ENCODE results near the gene TCTN3. TPM values are rescaled to one million over a fixed set of nuclear protein-coding genes. Genes with fewer than 3 reads are reported as not detected.

Gene TCTN3
- total and polyA plus RNA-seq, 4 donors: 15.1 to 18.3 (median 17.3) TPM

DNA sequence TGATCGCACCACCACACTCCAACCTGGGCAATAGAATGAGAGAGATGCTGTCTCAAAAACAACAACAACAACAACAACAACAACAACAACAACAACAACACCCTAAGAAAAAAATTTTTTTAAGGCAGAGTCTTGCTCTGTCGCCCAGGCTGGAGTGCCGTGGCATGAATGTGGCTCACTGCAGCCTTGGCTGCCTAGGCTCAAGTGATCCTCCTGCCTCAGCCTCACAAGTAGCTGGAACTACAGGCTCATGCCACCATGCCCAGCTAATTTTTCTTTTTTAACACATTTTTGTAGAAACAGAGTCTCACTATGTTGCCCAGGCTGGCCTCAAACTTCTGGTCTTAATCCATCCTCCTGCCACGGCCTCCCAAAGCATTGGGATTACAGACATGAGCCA lies 55.8 kb downstream of the TCTN3 start:
- H3K27ac ChIP-seq (ENCODE audit: low read depth in 1 of 2, low read length in 2 of 2): no peak overlapping the region
- peaks cover 0 to 3% (median 0%) of the 10 kb centered on the region in 4 donors for H3K4me1 ChIP-seq (ENCODE audit: control insufficient read depth in 4 of 4, insufficient read depth in 4 of 4, low read length in 3 of 4)
- TF ChIP-seq GABPA (IDR thresholded peaks at IDR 0.05 in 1 of 2, conservative IDR thresholded peaks at IDR 0.05 in 1 of 2) (no peak), FOXA2 (IDR thresholded peaks at IDR 0.05) (no peak), HNF4A (conservative IDR thresholded peaks at IDR 0.05) (no peak), EGR1 (IDR thresholded peaks at IDR 0.05; ENCODE audit: low read depth in 2 of 2) (no peak)
- TF ChIP-seq, protein P1, sequence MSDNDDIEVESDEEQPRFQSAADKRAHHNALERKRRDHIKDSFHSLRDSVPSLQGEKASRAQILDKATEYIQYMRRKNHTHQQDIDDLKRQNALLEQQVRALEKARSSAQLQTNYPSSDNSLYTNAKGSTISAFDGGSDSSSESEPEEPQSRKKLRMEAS (IDR thresholded peaks at IDR 0.05): no peak
- TF ChIP-seq, protein P2, sequence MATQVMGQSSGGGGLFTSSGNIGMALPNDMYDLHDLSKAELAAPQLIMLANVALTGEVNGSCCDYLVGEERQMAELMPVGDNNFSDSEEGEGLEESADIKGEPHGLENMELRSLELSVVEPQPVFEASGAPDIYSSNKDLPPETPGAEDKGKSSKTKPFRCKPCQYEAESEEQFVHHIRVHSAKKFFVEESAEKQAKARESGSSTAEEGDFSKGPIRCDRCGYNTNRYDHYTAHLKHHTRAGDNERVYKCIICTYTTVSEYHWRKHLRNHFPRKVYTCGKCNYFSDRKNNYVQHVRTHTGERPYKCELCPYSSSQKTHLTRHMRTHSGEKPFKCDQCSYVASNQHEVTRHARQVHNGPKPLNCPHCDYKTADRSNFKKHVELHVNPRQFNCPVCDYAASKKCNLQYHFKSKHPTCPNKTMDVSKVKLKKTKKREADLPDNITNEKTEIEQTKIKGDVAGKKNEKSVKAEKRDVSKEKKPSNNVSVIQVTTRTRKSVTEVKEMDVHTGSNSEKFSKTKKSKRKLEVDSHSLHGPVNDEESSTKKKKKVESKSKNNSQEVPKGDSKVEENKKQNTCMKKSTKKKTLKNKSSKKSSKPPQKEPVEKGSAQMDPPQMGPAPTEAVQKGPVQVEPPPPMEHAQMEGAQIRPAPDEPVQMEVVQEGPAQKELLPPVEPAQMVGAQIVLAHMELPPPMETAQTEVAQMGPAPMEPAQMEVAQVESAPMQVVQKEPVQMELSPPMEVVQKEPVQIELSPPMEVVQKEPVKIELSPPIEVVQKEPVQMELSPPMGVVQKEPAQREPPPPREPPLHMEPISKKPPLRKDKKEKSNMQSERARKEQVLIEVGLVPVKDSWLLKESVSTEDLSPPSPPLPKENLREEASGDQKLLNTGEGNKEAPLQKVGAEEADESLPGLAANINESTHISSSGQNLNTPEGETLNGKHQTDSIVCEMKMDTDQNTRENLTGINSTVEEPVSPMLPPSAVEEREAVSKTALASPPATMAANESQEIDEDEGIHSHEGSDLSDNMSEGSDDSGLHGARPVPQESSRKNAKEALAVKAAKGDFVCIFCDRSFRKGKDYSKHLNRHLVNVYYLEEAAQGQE (IDR thresholded peaks at IDR 0.05): no peak
- no peak overlapping the region for H3K9ac ChIP-seq (ENCODE audit: low read depth in 1 of 2, low read length in 2 of 2)
- no peak for DNase-seq (ENCODE audit: low spot score)
- H3K4me3 ChIP-seq (ENCODE audit: low read depth in 1 of 3, low read length in 3 of 3): no peak overlapping the region
- over 99% methylated on average over 4 of the region's 4 CpGs for WGBS
- no peaks in the 10 kb centered on the region for H3K9me3 ChIP-seq (ENCODE audit: control insufficient read depth in 4 of 4, low read length in 3 of 4)
- H3K27me3 ChIP-seq (ENCODE audit: control insufficient read depth in 4 of 4, insufficient read depth in 4 of 4, low read length in 3 of 4): no peaks in the 10 kb centered on the region
- peaks cover 3 to 45% (median 30%) of the 10 kb centered on the region in 4 donors for H3K36me3 ChIP-seq (ENCODE audit: control insufficient read depth in 4 of 4, insufficient read depth in 3 of 4, low read depth in 1 of 4, low read length in 3 of 4)

DNA sequence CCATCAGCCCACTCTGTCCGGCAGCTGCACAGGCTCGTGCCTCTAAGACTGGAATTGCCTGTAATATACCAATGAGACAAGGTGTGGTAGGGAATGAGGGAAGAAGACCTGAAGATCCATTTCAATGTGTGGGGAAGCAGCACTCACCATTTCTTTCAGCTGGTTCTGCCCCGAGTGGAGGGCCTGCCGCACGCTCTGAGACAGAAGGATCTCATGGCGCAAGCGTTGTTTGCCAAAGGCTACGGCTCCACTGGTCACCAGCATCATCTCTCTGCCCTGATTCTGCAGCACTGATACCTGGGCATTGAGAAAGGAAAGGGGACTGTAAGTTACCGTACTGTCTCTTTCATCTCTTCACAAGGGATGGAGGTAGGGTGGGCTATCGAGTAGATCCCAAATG lies 56.6 kb downstream of the TCTN3 start:
- H3K27ac ChIP-seq (ENCODE audit: low read depth in 1 of 2, low read length in 2 of 2): no peak overlapping the region
- DNase-seq (ENCODE audit: low spot score): no peak
- peaks cover 0 to 3% (median 0%) of the 10 kb centered on the region in 4 donors for H3K4me1 ChIP-seq (ENCODE audit: control insufficient read depth in 4 of 4, insufficient read depth in 4 of 4, low read length in 3 of 4)
- peaks cover 3 to 46% (median 31%) of the 10 kb centered on the region in 4 donors for H3K36me3 ChIP-seq (ENCODE audit: control insufficient read depth in 4 of 4, insufficient read depth in 3 of 4, low read depth in 1 of 4, low read length in 3 of 4)
- no peak overlapping the region for H3K4me3 ChIP-seq (ENCODE audit: low read depth in 1 of 3, low read length in 3 of 3)
- no peak overlapping the region for H3K9ac ChIP-seq (ENCODE audit: low read depth in 1 of 2, low read length in 2 of 2)
- TF ChIP-seq FOXA2 (IDR thresholded peaks at IDR 0.05): no peak
- TF ChIP-seq, protein P3, sequence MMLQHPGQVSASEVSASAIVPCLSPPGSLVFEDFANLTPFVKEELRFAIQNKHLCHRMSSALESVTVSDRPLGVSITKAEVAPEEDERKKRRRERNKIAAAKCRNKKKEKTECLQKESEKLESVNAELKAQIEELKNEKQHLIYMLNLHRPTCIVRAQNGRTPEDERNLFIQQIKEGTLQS (IDR thresholded peaks at IDR 0.05): no peak
- no peak for TF ChIP-seq NR2F2 (IDR thresholded peaks at IDR 0.05)
- TF ChIP-seq FOXA1 (IDR thresholded peaks at IDR 0.05): no peak
- TF ChIP-seq, protein P2 (IDR thresholded peaks at IDR 0.05): no peak
- no peak for TF ChIP-seq EGR1 (IDR thresholded peaks at IDR 0.05; ENCODE audit: low read depth in 2 of 2)
- no peak for TF ChIP-seq SP1 (IDR thresholded peaks at IDR 0.05)
- no peak for TF ChIP-seq JUND (IDR thresholded peaks at IDR 0.05)
- TF ChIP-seq HNF4G (IDR thresholded peaks at IDR 0.05): no peak
- TF ChIP-seq, protein P4, sequence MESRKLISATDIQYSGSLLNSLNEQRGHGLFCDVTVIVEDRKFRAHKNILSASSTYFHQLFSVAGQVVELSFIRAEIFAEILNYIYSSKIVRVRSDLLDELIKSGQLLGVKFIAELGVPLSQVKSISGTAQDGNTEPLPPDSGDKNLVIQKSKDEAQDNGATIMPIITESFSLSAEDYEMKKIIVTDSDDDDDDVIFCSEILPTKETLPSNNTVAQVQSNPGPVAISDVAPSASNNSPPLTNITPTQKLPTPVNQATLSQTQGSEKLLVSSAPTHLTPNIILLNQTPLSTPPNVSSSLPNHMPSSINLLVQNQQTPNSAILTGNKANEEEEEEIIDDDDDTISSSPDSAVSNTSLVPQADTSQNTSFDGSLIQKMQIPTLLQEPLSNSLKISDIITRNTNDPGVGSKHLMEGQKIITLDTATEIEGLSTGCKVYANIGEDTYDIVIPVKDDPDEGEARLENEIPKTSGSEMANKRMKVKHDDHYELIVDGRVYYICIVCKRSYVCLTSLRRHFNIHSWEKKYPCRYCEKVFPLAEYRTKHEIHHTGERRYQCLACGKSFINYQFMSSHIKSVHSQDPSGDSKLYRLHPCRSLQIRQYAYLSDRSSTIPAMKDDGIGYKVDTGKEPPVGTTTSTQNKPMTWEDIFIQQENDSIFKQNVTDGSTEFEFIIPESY (IDR thresholded peaks at IDR 0.05): no peak
- TF ChIP-seq, protein P1 (IDR thresholded peaks at IDR 0.05): no peak
- no peak for TF ChIP-seq GABPA (IDR thresholded peaks at IDR 0.05 in 1 of 2, conservative IDR thresholded peaks at IDR 0.05 in 1 of 2)
- TF ChIP-seq TAF1 (conservative IDR thresholded peaks at IDR 0.05): no peak
- no peak for TF ChIP-seq YY1 (IDR thresholded peaks at IDR 0.05)
- TF ChIP-seq, protein P5, sequence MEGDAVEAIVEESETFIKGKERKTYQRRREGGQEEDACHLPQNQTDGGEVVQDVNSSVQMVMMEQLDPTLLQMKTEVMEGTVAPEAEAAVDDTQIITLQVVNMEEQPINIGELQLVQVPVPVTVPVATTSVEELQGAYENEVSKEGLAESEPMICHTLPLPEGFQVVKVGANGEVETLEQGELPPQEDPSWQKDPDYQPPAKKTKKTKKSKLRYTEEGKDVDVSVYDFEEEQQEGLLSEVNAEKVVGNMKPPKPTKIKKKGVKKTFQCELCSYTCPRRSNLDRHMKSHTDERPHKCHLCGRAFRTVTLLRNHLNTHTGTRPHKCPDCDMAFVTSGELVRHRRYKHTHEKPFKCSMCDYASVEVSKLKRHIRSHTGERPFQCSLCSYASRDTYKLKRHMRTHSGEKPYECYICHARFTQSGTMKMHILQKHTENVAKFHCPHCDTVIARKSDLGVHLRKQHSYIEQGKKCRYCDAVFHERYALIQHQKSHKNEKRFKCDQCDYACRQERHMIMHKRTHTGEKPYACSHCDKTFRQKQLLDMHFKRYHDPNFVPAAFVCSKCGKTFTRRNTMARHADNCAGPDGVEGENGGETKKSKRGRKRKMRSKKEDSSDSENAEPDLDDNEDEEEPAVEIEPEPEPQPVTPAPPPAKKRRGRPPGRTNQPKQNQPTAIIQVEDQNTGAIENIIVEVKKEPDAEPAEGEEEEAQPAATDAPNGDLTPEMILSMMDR (IDR thresholded peaks at IDR 0.05; ENCODE audit: low read depth, low read length, missing input control): no peak
- no peak for TF ChIP-seq HNF4A (conservative IDR thresholded peaks at IDR 0.05)
- no peak for TF ChIP-seq RXRA (IDR thresholded peaks at IDR 0.05)
- no peak for TF ChIP-seq RAD21 (IDR thresholded peaks at IDR 0.05)
- no peaks in the 10 kb centered on the region for H3K27me3 ChIP-seq (ENCODE audit: control insufficient read depth in 4 of 4, insufficient read depth in 4 of 4, low read length in 3 of 4)
- H3K9me3 ChIP-seq (ENCODE audit: control insufficient read depth in 4 of 4, low read length in 3 of 4): no peaks in the 10 kb centered on the region
- WGBS: 96% methylated on average over 10 of the region's 10 CpGs
